T1000 (cell line): ENCODE data around the gene ARHGAP33.
A peak's percentile ranks its signal among the peaks of the same experiment; 100 is the strongest.
"Not testable (repeated sequence)": the region's sequence is repeated elsewhere in the genome, so short reads cannot be mapped to it uniquely, and the experiment has no call there.

Experiments
- DNase-seq: peaks from one replicate; lab custom pipeline; 2025; ENCODE audit warnings: mixed read lengths; lab: John Stamatoyannopoulos, UW

ARHGAP33 gene

DNA sequence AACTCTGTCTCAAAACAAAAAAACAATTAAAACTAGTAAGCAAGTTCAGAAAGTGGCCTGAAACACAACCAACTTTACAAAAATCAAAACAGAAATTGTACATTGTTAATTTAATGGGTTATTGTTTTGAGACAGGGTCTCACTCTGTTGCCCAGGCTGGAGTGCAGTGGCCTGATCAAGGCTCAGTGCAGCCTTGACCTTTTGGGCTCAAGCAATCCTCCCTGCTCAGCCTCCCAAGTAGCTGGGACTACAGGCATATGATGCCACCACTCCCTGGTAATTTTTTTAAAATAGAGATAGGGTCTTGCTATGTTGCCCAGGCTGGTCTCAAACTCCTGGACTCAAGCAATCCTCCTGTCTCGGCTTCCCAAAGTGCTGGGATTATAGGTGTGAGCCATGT is 20.2 kb downstream of the ARHGAP33 start:
- DNase-seq: not testable (repeated sequence)

DNA sequence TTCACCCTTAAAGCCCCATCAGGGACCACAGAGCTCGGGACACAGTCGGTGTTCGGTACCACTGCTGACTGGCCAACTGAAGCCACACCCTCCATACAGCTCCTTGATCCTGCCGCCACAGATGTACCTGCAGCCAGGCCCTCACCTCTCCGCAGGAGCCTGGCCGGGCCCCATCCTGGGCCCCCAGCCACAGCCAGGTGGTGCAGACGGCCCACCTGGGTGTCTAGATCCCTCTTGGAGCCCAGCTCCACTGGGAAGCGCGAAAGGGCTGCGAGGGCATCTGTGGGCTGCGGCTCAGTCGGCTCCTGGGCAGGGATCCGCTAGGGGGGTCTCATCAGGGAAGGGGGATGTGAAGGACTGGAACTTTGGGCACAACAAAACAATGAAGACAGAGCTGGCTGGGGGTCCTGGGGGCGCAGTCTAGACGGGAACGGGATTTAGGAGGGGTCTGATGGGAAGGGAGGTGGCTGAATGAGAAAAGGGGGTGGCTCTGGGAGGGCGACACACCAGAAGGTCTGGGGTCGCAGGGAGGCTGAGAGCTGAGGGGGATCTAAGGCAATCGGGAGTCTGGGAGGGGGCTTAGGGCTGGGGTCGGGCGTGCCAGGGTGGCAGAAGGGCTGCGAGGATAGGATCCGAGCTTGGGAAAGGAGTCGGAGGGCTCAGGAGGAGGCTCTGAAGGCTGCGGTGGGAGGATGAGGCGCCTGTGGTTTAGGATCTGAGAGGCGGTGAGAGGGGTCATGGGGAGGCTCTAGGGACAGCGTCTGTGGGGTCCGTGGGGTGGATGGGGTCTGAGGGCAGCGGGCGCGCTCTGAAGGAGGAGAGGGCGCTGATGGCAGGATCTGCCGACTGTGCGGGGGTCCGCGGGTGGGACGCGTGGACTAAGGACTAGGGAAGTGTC is 21.5 kb downstream of the ARHGAP33 start:
- DNase-seq: no peak

DNA sequence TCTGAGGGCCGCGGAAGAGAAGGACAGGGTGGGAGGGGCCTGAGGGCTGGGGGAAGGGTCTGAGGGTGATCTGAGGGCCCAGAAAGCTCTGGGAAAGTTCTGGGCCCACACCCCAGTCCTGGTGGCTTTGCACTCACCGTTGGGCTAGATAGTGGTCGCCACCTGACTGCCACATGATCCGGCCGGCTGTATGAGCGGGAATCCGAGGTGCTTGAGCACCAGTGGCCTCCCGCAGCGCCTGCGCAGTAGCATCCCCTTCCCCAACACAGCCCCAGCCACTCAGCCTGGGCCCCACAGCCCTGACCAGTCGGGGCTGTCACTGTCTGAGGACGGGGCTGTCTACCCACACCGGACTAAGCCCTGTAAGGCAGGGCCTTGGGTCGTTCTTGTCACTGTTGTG is 22.3 kb downstream of the ARHGAP33 start:
- DNase-seq: no peak

DNA sequence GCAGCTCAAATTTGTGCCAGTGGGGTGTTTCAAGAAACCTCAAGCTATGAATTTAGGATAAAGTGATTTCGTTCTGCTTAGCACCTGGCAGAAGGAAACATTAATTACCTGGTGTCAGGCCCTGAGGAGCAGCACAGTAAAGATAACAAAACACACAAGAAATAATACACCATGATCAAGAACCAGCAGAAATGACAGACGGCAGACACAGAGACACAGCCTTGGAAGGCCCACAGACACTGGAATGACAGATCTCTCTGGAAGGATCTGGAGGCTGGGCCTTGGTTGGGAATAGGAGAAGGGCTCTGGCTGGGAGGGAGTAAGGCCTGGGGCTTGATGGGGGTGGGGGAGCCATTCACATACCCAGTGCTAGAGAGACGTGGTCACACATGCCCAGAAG is 26.5 kb downstream of the ARHGAP33 start:
- DNase-seq: no peak

DNA sequence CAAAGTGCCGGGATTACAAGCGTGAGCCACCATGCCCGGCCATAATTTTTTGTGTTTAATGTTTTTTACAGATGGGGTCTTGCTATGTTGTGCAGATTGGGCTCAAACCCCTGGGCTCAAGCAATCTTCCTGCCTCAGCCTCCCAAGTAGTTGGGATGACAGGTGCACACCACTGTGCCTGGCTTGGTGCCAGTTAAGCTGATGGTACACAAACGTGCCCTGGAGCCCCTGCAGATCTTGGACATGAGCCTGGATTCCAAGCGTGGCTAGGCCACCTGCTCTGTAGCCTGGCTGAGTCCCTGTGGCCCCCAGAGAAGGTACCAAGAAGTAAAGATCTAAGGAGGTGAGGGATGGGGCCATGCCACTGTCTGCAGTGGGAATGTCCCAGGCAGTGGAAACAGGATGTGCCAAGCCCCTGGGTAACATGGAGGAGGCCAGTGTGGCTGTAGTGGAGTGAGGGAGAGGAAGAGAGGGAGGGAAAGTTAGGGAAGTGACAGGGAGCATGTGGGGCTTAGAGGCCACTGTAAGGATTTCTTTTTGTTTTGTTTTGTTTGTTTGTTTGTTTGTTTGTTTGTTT is 30.2 kb downstream of the ARHGAP33 start:
- DNase-seq: no peak

DNA sequence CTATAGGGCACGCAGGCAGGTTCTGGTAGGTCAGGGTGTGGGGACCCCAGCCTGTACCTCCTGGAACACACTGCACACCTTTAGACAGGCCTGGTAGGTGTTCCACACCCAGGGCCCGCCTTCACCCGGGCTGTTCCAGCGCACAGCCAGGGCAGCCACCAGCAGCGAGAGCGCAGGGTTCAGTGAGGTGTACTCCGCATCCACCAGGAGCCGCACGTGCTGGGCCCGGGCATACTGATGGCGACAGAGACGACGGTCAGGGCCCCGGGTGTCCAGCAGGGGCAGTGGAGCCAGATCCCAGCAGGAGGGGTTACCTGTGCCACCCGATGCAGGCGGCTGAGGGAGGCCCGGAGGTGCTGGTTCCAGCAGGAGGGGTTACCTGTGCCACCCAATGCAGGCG is 31.2 kb downstream of the ARHGAP33 start:
- no peak for DNase-seq

DNA sequence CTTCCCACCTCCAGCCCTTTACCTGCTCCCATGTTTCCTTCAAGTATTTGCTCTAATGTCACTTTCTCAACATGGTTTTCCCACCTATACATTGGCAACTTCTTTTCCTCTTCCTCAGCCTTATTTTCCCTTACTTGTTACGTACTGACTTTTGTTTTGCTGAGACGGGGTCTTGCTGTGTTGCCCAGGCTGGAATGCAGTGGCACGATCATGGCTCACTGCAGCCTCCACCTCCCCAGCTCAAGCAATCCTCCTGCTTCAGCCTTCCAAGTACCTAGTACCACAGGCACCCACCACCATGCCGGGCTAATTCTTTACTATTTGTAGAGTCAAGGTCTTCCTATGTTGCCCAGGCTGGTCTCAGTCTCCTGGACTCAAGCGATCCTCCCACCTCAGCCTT is 32.3 kb downstream of the ARHGAP33 start:
- DNase-seq: no peak

DNA sequence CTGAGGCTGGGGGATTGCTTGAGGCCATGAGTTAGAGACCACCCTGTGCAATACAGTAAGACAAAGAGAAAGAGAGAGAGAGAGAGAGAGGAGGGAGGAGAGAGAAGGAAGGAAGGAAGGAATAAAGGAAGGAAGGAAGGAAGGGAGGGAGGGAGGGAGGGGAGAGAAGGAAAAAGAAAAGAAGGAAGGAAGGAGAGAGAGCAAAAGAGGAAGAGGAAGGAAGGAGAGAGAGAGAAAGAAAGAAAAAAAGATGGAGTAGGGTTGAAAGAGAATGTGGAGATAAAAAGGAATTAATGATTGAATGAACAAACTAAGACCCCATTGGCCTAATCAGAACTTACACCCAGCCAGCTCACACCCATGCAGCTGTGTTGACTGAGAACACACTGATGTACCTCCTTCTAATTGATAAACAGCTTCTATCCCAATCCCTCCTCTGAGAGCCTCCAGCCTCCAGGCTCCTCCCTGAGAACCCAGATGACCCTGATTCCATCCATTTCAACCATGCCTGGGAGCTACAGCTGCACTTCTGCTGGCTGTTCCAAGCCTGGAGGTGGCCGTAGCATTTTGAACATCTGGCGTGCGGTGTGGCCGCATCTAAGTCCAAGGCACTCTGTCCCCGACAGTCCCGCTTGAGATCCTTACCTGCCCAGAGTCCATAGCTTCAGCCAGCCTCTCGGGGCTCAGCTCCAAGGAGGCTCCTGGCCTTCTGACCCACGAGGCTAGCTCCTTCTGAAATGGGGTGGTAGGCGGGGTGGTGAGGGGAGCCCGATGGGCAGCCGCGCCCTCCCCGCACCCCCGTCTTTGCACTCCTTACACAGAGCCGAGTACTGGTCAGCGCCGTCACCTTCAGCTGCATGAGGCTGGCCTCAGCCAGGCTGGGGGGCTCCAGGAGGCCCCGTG is 36.2 kb downstream of the ARHGAP33 start:
- DNase-seq: no peak

DNA sequence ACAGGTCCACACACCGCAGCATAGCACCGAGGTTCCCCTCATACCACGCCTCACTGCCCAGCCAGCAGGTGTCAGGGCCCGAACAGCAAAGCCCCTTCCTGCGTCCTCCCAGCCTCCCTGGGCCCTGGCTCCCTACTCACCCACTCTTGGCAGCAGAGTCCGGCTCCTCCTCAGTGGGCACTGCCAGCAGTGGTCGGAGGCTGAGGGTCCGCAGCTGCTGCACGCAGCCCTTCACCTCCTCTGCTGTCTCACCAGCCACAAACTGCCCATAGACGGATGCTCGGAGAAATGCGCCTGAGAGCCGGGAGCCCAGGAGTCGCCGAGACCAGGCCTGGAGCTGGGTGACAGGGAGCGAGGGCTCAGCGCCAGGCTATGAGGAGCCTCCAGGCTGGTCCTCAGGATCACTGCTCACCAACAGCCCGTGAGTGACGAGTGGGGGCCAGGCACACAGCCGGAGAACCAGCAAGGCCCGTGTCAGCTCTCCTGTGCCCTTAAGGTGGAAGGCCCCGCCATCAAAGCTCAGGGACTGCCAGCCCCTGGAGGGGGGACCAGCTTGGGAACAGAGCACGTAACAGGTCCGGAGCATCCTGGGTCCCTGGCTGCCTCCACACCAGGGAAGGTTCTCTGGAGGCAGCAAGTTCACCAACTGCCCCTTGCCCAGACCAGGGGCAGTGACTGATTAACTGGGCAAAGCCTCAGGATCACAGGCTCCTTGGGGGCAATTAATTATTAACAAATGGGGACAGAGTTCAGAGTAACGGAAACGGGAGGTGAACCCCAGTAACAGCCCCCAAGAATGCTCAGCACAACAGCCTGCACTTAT is 37.1 kb downstream of the ARHGAP33 start, which contains the start of gene PRODH2:
Gene PRODH2 (minus strand): TSS at position 626 of the 823 bp plus-strand sequence. CDS start 40 bp downstream, at position 586.
- no peak for DNase-seq

DNA sequence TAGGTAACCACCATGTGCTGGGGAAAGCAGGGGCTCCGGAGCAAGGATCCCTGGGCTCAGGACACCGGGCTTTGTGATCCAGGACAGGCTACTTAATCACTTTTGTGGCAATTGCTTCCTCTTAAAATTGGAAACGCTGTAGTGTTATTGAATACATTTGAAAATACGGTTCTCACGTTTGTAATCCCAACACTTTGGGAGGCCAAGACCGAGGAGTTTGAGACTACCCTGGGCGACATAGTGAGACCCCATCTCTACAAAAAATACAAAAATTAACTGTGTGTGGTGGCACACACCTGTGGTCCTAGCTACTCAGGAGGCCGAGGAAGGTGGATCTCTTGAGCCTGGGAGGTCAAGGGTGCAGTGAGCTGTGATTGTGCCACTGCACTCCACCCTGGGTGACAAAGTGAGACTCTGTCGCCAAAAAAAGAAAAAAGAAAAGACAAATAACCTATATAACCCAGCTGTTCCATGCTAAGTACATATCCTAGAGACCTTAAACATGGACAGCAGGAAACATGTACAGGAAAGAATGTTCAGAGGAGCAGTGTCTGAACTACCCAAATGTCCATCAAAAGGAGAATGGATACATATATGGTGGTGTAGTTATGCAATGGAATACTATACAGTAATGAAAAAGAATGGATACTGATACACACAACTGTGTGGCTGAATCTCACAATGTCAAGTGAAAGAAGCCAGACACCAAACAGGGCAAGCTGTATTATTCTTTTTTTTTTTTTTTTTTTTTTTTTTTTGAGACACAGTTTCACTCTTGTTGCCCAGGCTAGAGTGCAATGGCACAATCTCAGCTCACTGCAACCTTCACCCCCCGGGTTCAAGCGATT is 37.9 kb downstream of the ARHGAP33 start:
- DNase-seq: no peak

DNA sequence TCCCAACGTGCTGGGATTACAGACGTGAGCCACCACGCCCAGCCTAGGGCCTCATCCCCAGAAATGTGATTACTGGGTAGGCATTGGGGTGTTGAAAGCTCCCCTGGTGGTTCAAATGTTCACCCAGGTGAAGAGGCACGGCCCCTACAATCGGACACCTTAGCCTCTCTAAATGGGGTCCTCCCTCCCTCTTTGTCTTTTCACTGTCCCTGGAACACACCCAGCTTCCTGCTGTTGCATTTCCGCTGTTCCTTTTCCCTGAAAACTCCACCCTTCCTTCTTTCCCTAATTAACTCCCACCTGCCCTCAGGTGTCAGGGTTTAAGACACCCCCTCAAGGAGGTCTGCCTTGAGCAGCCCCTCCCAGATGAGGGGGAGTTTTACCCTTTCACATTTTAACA is 40.9 kb downstream of the ARHGAP33 start:
- no peak for DNase-seq

DNA sequence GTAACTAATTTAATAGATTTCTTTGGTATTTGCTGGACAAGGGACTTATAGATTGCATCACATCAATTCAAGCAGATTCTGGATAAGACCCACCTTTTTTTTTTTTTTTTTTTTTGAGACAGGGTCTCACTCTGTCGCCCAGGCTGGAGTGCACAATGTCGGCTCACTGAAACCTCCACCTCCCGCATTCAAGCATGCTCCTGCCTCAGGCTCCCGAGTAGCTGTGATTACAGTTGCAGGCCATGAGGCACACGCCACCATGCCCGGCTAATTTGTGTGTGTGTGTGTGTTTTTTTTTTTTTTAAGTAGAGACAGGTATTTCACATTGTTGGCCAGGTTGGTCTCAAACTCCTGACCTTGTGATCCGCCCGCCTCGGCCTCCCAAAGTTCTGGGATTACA is 41.5 kb downstream of the ARHGAP33 start:
- no peak for DNase-seq

DNA sequence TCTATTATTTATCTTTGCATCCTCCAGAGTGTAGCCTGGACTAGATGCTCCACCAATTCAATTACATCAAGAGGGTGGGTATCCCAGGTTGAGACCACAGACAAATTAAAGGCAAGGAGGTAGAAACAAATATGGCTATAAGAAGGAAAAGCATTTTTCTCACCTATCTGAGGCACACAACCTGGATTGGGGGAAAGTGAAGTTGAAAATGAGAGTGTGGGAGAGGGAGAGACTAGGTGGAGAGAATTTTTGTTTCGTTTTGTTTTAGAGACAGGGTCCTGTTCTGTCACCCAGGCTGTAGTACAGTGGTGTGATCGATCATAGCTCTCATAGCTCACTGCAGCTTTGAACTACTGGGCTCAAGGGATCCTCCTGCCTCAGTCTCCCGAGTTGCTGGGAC is 43.1 kb downstream of the ARHGAP33 start:
- no peak for DNase-seq

DNA sequence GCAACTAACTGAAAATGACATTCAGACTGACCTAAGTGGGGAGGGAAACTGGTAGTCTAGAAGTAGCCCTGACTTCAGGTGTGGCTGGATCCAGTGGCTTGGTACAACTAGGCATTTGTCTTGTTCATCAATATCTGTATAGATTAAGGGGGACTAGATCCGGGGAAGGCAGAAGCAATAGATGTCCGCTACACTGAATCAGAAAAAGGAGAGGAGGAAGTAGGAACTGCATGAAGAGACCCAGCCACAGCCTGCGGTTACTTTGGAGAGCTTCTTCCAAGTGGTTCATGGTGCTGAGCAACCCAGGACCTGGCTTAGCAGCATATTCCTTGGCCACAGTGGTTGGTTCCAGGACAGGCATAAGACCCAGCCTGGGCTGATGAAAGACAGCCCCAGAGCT is 47.2 kb downstream of the ARHGAP33 start:
- no peak for DNase-seq

DNA sequence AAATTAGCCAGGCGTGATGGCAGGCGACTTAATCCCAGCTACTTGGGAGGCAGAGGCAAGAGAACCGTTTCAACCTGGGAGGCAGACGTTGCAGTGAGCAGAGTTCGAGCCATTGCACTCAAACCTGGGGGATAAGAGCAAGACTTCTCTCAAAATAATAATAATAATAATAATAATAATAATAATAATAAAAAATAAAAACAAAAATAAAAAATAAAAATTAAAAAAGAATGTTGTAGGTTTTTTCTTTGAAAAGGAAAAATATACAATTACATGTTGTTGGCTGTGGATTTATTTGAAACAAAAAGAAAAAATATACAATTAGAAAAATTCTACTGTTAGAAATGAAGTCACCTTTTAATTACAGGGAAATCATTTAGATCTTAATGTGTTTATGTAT is 48.8 kb downstream of the ARHGAP33 start:
- DNase-seq: no peak

DNA sequence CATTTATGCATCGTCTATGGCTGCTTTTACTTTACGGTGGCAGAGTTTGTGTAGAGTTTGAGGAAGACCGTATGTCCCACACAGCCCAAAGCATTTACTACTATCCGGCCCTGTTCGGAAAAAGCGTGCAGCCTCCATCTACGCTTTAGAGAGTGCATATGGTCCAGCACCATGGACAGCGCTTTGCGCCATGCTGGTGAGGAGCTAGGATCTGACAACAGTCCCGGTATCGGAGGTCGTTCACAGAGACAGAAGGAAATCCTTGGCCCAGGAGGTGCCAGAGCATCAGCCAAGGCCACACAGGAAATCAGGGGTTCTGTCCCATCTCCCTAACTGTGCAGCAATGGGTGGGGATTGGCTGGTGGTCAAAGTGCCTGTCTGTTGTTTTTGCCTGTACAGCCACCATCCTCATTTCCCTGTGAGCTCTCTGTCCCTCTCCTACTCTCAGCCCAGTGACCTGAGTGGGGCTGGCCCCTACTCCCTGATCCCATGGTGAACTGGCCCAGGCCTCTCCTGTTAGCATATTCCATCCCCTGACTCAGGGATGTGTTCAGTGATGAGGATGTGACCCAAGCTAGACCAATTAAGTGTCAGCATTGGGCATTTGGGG is 53.4 kb downstream of the ARHGAP33 start:
- DNase-seq: peak; percentile 28

DNA sequence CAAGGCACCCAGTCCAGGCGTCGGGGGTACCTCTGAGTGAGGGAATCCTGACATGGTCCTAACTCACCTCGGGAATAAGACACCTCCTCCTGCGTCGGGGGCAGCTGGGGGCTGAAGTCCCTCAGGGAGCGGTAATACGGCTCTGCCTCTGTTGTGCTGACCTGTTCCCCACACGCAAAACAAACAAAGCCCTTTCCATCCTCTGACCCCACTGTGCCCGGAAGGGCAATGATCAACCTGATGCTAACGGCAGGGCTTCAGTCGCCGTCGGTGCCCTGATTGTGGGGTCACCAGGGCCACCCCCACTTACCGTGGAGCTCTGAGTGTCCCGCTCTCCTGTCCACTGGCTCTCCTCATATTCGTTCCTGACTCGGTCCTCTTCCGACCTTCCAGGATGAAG is 55.6 kb downstream of the ARHGAP33 start:
- no peak for DNase-seq

DNA sequence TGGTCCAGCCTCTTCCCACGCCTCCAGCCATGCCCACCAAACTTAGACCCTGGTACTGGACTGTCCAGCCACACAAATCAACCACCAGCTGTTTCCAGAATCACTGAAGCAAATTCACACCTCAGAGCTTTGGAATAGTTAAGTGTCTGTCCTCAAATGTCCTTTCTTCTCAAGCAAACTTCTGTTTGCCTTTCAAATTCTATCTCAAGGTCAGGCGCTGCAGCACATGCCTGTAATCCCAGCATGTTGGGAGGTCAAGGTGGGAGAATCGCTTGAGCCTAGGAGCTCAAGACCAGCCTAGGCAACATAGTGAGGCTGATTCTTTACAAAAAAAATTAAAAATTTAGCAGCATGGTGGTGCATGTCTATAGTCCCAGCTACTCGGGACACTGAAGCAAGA is 56.7 kb downstream of the ARHGAP33 start:
- DNase-seq: no peak

DNA sequence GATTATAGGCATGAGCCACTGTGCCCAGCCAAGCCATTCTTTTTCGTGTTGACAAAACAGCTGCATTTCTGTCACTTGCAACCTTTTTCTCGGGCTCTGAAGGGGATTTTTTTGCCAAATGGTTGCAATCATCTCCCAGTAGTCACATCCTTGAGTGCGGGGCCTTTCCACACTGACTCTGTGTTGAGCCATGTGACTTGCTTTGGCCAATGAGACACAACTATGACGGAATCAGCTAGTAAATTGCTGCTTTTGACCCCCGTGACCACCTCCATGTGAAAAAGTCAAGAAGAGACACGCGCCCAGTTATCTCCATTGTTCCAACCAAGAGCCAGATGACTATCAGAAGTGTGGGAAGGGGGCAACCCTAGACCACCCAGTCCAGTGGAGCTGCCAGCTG is 58.6 kb downstream of the ARHGAP33 start:
- DNase-seq: no peak

DNA sequence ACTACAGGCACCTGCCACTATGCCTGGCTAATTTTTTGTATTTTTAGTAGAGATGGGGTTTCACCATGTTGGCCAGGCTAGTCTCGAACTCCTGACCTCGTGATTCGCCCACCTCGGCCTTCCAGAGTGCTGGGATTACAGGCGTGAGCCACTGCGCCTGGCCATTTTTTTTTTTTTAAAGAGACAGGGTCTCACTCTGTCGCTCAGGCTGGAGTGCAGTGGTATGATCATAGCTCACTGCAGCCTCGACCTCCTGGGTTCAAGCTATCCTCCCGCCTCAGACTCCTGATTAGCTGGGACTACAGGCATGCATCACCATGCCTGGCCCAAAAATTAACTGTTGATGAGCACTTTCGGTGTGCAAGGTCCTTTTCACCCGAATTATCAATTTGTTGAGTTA is 60.7 kb downstream of the ARHGAP33 start:
- DNase-seq: not testable (repeated sequence)
